Amniotic stem cell (primary cell): Measurements from ENCODE around the gene PPP4R1.

ENCODE experiments used
- DNase-seq: peaks from one replicate; lab custom pipeline; 2025; lab: John Stamatoyannopoulos, UW

The PPP4R1 gene

GRCh38 chr18:9507565-9508088, 106.7 kb downstream of the PPP4R1 start:
- no peak for DNase-seq

GRCh38 chr18:9506046-9506792, 108.1 kb downstream of the PPP4R1 start:
- DNase-seq: no peak
